ENCODE data around the gene DIAPH1. TPM values are rescaled to one million over a fixed set of nuclear protein-coding genes. Genes with fewer than 3 reads are reported as not detected.

DIAPH1 gene
- total RNA-seq, 2 donors from 2014 or later: 34.8 to 57.7 TPM

GRCh38 chr5:141512390-141512910, 106.3 kb downstream of the DIAPH1 start:
- intact Hi-C loops (cut with DNase I): loop anchor here (5.0 kb wide), 1 partner anchor 35 kb away; the partner anchor contains the start of gene PCDHGC3
- WGBS: 4% methylated on average over 28 of the region's 28 CpGs
- H3K9me3 ChIP-seq: no peaks in the 10 kb centered on the region
- peak; percentile 84 for DNase-seq (ENCODE audit: low spot score)
- H3K4me3 ChIP-seq: peak overlapping the region; percentile 50 to 51
- H3K27ac ChIP-seq: peak overlapping the region; percentile 84 to 87
- H3K4me1 ChIP-seq (replicated peaks): peaks cover 4% of the 10 kb centered on the region
- H3K36me3 ChIP-seq: no peaks in the 10 kb centered on the region
- TF ChIP-seq POLR2AphosphoS5 (IDR thresholded peaks at IDR 0.05): no peak
- TF ChIP-seq POLR2A (IDR thresholded peaks at IDR 0.05): peak; percentile 28
- TF ChIP-seq, protein P1, sequence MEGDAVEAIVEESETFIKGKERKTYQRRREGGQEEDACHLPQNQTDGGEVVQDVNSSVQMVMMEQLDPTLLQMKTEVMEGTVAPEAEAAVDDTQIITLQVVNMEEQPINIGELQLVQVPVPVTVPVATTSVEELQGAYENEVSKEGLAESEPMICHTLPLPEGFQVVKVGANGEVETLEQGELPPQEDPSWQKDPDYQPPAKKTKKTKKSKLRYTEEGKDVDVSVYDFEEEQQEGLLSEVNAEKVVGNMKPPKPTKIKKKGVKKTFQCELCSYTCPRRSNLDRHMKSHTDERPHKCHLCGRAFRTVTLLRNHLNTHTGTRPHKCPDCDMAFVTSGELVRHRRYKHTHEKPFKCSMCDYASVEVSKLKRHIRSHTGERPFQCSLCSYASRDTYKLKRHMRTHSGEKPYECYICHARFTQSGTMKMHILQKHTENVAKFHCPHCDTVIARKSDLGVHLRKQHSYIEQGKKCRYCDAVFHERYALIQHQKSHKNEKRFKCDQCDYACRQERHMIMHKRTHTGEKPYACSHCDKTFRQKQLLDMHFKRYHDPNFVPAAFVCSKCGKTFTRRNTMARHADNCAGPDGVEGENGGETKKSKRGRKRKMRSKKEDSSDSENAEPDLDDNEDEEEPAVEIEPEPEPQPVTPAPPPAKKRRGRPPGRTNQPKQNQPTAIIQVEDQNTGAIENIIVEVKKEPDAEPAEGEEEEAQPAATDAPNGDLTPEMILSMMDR (IDR thresholded peaks at IDR 0.05): peak; percentile 70 to 90 (median 76)
- H3K27me3 ChIP-seq (replicated peaks; ENCODE audit: insufficient read depth): no peaks in the 10 kb centered on the region

DNA sequence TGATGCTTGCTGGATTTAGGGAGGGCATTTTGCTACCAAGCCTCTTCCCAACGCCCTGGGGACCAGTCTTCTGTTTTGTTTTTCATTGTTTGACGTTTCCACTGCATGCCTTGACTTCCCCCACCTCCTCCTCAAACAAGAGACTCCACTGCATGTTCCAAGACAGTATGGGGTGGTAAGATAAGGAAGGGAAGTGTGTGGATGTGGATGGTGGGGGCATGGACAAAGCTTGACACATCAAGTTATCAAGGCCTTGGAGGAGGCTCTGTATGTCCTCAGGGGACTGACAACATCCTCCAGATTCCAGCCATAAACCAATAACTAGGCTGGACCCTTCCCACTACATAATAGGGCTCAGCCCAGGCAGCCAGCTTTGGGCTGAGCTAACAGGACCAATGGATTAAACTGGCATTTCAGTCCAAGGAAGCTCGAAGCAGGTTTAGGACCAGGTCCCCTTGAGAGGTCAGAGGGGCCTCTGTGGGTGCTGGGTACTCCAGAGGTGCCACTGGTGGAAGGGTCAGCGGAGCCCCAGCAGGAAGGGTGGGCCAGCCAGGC, 107.0 kb downstream of the DIAPH1 start:
- H3K36me3 ChIP-seq: no peaks in the 10 kb centered on the region
- H3K4me1 ChIP-seq (replicated peaks): peaks cover 4% of the 10 kb centered on the region
- H3K9me3 ChIP-seq: no peaks in the 10 kb centered on the region
- H3K27me3 ChIP-seq (replicated peaks; ENCODE audit: insufficient read depth): no peaks in the 10 kb centered on the region
- no peak overlapping the region for H3K4me3 ChIP-seq
- no peak for DNase-seq (ENCODE audit: low spot score)
- WGBS: 65% methylated on average over 4 of the region's 4 CpGs
- no peak for TF ChIP-seq POLR2AphosphoS5 (IDR thresholded peaks at IDR 0.05)
- TF ChIP-seq, protein P1 (IDR thresholded peaks at IDR 0.05): no peak
- no peak for TF ChIP-seq POLR2A (IDR thresholded peaks at IDR 0.05)
- peak overlapping the region; percentile 84 to 87 for H3K27ac ChIP-seq
- intact Hi-C loops (cut with DNase I): loop anchor here (5.0 kb wide), 1 partner anchor 35 kb away; the partner anchor contains the start of gene PCDHGC3

DNA sequence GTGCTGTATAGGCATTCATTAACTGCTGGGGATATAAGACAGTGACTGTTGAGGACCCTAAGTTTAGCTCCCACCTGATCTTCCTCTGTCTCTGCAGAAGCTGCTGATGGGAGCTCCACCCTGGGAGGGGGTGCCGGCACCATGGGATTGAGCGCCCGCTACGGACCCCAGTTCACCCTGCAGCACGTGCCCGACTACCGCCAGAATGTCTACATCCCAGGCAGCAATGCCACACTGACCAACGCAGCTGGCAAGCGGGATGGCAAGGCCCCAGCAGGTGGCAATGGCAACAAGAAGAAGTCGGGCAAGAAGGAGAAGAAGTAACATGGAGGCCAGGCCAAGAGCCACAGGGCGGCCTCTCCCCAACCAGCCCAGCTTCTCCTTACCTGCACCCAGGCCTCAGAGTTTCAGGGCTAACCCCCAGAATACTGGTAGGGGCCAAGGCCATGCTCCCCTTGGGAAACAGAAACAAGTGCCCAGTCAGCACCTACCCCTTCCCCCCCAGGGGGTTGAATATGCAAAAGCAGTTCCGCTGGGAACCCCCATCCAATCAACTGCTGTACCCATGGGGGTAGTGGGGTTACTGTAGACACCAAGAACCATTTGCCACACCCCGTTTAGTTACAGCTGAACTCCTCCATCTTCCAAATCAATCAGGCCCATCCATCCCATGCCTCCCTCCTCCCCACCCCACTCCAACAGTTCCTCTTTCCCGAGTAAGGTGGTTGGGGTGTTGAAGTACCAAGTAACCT, 107.8 kb downstream of the DIAPH1 start:
- Histone ChIP-seq H3K9me3 (no peaks in the 10 kb centered on the region), H3K4me3 (no peak overlapping the region), H3K27me3 (replicated peaks; ENCODE audit: insufficient read depth) (no peaks in the 10 kb centered on the region), H3K4me1 (replicated peaks) (peaks cover 4% of the 10 kb centered on the region), H3K27ac (no peak overlapping the region), H3K36me3 (no peaks in the 10 kb centered on the region)
- TF ChIP-seq POLR2AphosphoS5 (IDR thresholded peaks at IDR 0.05): no peak
- TF ChIP-seq, protein P1 (IDR thresholded peaks at IDR 0.05): no peak
- no peak for TF ChIP-seq POLR2A (IDR thresholded peaks at IDR 0.05)
- 91% methylated on average over 14 of the region's 14 CpGs for WGBS
- no peak for DNase-seq (ENCODE audit: low spot score)
- intact Hi-C loops (cut with DNase I): loop anchor here (5.0 kb wide), 1 partner anchor 34 kb away; the partner anchor contains the start of gene PCDHGC3

DNA sequence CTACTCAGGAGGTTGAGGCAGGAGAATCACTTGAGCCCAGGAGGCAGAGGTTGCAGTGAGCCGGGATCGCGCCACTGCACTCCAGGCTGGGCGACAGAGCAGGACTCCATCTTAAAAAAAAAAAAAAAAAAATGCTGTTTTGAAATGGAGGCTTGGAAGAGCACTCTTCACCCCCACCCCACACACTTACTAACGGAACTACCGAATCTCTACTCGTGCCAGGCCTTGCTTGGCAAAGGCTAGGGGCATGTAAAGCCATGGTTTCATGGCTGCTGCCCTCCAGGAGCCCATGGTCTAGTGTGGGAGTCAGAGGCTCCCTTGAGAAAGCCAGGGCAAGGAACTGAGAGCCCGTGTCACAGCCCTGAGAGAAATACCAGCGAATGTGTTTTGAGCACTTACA, 108.6 kb downstream of the DIAPH1 start:
- Histone ChIP-seq H3K27ac (no peak overlapping the region), H3K36me3 (no peaks in the 10 kb centered on the region), H3K4me3 (no peak overlapping the region), H3K27me3 (replicated peaks; ENCODE audit: insufficient read depth) (no peaks in the 10 kb centered on the region), H3K4me1 (replicated peaks) (peaks cover 4% of the 10 kb centered on the region), H3K9me3 (no peaks in the 10 kb centered on the region)
- TF ChIP-seq, protein P1 (IDR thresholded peaks at IDR 0.05): no peak
- TF ChIP-seq POLR2A (IDR thresholded peaks at IDR 0.05): no peak
- no peak for TF ChIP-seq POLR2AphosphoS5 (IDR thresholded peaks at IDR 0.05)
- whole genome bisulfite sequencing: 90% methylated on average over 9 of the region's 9 CpGs
- intact Hi-C loops (cut with DNase I): loop anchor here (5.0 kb wide), 1 partner anchor 33 kb away; the partner anchor contains the start of gene PCDHGC3
- DNase-seq (ENCODE audit: low spot score): no peak

Data from prostate gland (tissue), 2 donors.